Trophoblast cell (in vitro differentiated cells and primary cell): ENCODE measurements around the gene PCNT.
"Not testable (repeated sequence)": the region's sequence is repeated elsewhere in the genome, so short reads cannot be mapped to it uniquely, and the experiment has no call there.

ENCODE experiments used
- DNase-seq, 2 donors: peaks; one replicate each; pipeline ENCODE4 v3.0.0-alpha.2; 2016
- H2AFZ ChIP-seq: 2 replicates; pipeline ENCODE4 v1.6.1; 2013; ENCODE audit warnings: low read length, moderate library complexity, mild to moderate bottlenecking; ENCODE audit not compliant: insufficient read depth, poor library complexity
- H2AK5ac ChIP-seq: 2 replicates; pipeline ENCODE4 v1.6.1; 2013; ENCODE audit warnings: mild to moderate bottlenecking, low read length
- H2BK120ac ChIP-seq: 2 replicates; pipeline ENCODE4 v1.6.1; 2013; ENCODE audit warnings: low read length, mild to moderate bottlenecking, moderate library complexity; ENCODE audit not compliant: insufficient read depth, poor library complexity
- H2BK12ac ChIP-seq: 2 replicates; pipeline ENCODE4 v1.6.1; 2013; ENCODE audit warnings: mild to moderate bottlenecking, low read length, moderate library complexity
- H2BK5ac ChIP-seq: 2 replicates; pipeline ENCODE4 v1.6.1; 2013; ENCODE audit warnings: low read length, low read depth, moderate library complexity, mild to moderate bottlenecking; ENCODE audit not compliant: poor library complexity
- H3K14ac ChIP-seq: 2 replicates; pipeline ENCODE4 v1.6.1; 2013; ENCODE audit warnings: mild to moderate bottlenecking, low read length
- H3K18ac ChIP-seq: 2 replicates; pipeline ENCODE4 v1.6.1; 2013; ENCODE audit warnings: mild to moderate bottlenecking, low read length
- H3K23ac ChIP-seq: 2 replicates; pipeline ENCODE4 v1.6.1; 2013; ENCODE audit warnings: low read length
- H3K27ac ChIP-seq: 2 replicates; pipeline ENCODE4 v1.5.1; 2013; ENCODE audit warnings: low read depth, mild to moderate bottlenecking, inconsistent platforms, low read length, moderate library complexity
- H3K27me3 ChIP-seq: 2 replicates; pipeline ENCODE4 v1.6.1; 2013; ENCODE audit warnings: inconsistent platforms, mild to moderate bottlenecking, low read length, moderate library complexity; ENCODE audit not compliant: insufficient read depth
- H3K36me3 ChIP-seq, 2 experiments: 1 replicate in 1 of 2; 2 replicates in 1 of 2; pipeline ENCODE4 v1.6.1; 2013; ENCODE audit warnings: low read length in 2 of 2, mild to moderate bottlenecking in 2 of 2, moderate library complexity in 1 of 2; ENCODE audit not compliant: insufficient read depth in 2 of 2, control insufficient read depth in 1 of 2
- H3K4ac ChIP-seq: 2 replicates; pipeline ENCODE4 v1.6.1; 2013; ENCODE audit warnings: low read depth, mild to moderate bottlenecking, low read length, moderate library complexity
- H3K4me1 ChIP-seq, 2 experiments: 1 replicate in 1 of 2; 2 replicates in 1 of 2; pipeline ENCODE4 v1.6.1; 2013; ENCODE audit warnings: low read length in 2 of 2, mild to moderate bottlenecking in 2 of 2, moderate library complexity in 1 of 2; ENCODE audit not compliant: insufficient read depth in 2 of 2, control insufficient read depth in 1 of 2
- H3K4me2 ChIP-seq: 2 replicates; pipeline ENCODE4 v1.6.1; 2013; ENCODE audit warnings: inconsistent platforms, mild to moderate bottlenecking, low read length, moderate library complexity
- H3K4me3 ChIP-seq: 2 replicates; pipeline ENCODE4 v1.5.1; 2013; ENCODE audit warnings: mild to moderate bottlenecking, low read depth, low read length, inconsistent platforms
- H3K79me1 ChIP-seq: one replicate; pipeline ENCODE4 v1.6.1; 2013; ENCODE audit warnings: low read length
- H3K79me2 ChIP-seq: 2 replicates; pipeline ENCODE4 v1.6.1; 2013; ENCODE audit warnings: low read length, mild to moderate bottlenecking; ENCODE audit not compliant: control insufficient read depth, insufficient read depth, poor library complexity
- H3K9ac ChIP-seq: 2 replicates; pipeline ENCODE4 v1.6.1; 2013; ENCODE audit warnings: mild to moderate bottlenecking, low read length
- H3K9me3 ChIP-seq: 2 replicates; pipeline ENCODE4 v1.6.1; 2013; ENCODE audit warnings: low read depth, mild to moderate bottlenecking, control low read depth, inconsistent platforms, low read length; ENCODE audit not compliant: insufficient read depth
- H4K12ac ChIP-seq: 2 replicates; pipeline ENCODE4 v1.6.1; 2013; ENCODE audit warnings: low read depth, mild to moderate bottlenecking, low read length, moderate library complexity
- H4K8ac ChIP-seq: 2 replicates; pipeline ENCODE4 v1.6.1; 2013; ENCODE audit warnings: low read depth, mild to moderate bottlenecking, low read length, moderate library complexity
- H4K91ac ChIP-seq: one replicate; pipeline ENCODE4 v1.6.1; 2013; ENCODE audit warnings: low read depth, mild to moderate bottlenecking, low read length, moderate library complexity
- WGBS: extraction: QIAGEN DNeasy Blood & Tissue Kit; methylation state at CpG from one replicate; pipeline ENCODE4 v1.1.7; 2013; ENCODE audit warnings: missing lambda C conversion rate; ENCODE audit not compliant: insufficient read length, insufficient coverage; ENCODE audit errors: extremely low coverage; 5-methylcytosine and 5-hydroxymethylcytosine counted together

The PCNT gene

DNA sequence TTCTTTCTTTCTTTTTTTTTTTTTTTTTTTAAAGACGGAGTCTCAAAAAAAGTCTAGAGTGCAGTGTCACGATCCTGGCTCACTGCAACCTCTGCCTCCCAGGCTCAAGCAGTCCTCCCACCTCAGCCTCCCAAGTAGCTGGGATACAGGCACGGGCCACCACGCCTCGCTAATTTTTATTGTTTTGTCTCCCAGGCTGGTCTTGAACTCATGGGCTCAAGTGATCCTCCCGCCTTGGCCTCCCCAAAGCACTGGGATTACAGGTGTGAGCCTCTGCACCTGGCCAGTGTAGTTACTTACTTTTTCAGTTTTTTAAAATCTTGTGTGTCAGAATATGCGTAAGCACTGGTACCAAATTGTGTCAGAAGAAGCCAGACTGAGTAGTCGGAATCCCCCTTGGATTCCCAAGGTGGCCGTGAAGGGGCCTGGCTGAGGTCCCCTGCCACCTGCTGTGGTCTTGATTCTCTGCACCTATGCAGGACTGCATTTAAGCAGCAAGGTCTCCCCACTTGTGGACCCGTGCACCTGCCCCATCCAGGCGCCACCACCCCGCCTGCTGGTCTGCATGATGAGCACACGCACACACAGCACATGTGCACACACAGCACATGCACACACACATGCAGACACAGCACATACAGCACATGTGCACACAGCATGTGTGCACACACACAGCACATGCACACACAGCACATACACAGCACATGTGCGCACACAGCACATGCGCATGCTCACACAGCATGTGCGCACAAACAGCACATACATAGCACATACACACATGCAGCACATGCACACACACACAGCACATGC is 47.5 kb downstream of the PCNT start:
- Histone ChIP-seq H4K8ac (no peak overlapping the region), H3K9ac (no peak overlapping the region), H3K79me1 (no peaks in the 10 kb centered on the region), H3K9me3 (peaks cover 8% of the 10 kb centered on the region), H3K23ac (no peak overlapping the region), H2AFZ (no peak overlapping the region), H3K4ac (no peak overlapping the region), H3K27me3 (no peaks in the 10 kb centered on the region), H3K36me3 (peaks cover 30 to 37% of the 10 kb centered on the region in 2 experiments), H3K4me3 (peak overlapping the region; percentile 21), H3K4me1 (no peaks in the 10 kb centered on the region), H3K14ac (no peak overlapping the region), H3K18ac (no peak overlapping the region), H2BK5ac (no peak overlapping the region), H4K12ac (no peak overlapping the region), H4K91ac (no peak overlapping the region), H3K79me2 (no peaks in the 10 kb centered on the region), H3K27ac (no peak overlapping the region), H3K4me2 (no peak overlapping the region), H2BK12ac (no peak overlapping the region), H2AK5ac (no peak overlapping the region), H2BK120ac (no peak overlapping the region)
- no peak for DNase-seq
- no CpG with 5 or more reads among the region's 16 CpGs for WGBS

DNA sequence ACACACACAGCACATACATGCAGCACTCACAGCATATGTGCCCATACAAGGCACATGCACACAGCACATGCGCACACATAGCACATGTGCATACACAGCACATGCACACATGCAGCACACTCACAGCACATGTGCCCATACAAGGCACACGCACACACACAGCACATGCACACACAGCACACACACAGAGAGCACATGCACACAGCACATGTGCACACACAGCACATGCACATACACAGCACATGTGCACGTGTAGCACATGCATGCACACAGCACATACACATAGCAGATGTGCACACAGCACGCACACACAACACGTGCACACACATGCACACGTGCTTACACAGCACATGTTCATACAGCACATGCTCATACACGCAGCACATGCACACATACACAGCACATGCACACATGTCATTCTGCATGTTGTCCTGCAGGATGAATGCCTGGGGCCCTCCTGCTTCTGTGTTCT is 48.1 kb downstream of the PCNT start:
- no peak overlapping the region for H4K8ac ChIP-seq
- H2BK12ac ChIP-seq = no peak overlapping the region
- H3K4me1 ChIP-seq = no peaks in the 10 kb centered on the region
- peaks cover 8% of the 10 kb centered on the region for H3K9me3 ChIP-seq
- no peaks in the 10 kb centered on the region for H3K79me2 ChIP-seq
- no CpG with 5 or more reads among the region's 7 CpGs for WGBS
- DNase-seq = no peak
- H4K12ac ChIP-seq = no peak overlapping the region
- H2BK120ac ChIP-seq = no peak overlapping the region
- no peak overlapping the region for H3K27ac ChIP-seq
- H2AFZ ChIP-seq = no peak overlapping the region
- H4K91ac ChIP-seq = no peak overlapping the region
- no peak overlapping the region for H3K14ac ChIP-seq
- H3K27me3 ChIP-seq = no peaks in the 10 kb centered on the region
- no peak overlapping the region for H2BK5ac ChIP-seq
- H3K36me3 ChIP-seq = peaks cover 25 to 32% of the 10 kb centered on the region in 2 experiments
- no peak overlapping the region for H3K9ac ChIP-seq
- H3K4me2 ChIP-seq = no peak overlapping the region
- H2AK5ac ChIP-seq = no peak overlapping the region
- H3K4ac ChIP-seq = no peak overlapping the region
- peak overlapping the region; percentile 21 for H3K4me3 ChIP-seq
- H3K23ac ChIP-seq = no peak overlapping the region
- no peaks in the 10 kb centered on the region for H3K79me1 ChIP-seq
- no peak overlapping the region for H3K18ac ChIP-seq

DNA sequence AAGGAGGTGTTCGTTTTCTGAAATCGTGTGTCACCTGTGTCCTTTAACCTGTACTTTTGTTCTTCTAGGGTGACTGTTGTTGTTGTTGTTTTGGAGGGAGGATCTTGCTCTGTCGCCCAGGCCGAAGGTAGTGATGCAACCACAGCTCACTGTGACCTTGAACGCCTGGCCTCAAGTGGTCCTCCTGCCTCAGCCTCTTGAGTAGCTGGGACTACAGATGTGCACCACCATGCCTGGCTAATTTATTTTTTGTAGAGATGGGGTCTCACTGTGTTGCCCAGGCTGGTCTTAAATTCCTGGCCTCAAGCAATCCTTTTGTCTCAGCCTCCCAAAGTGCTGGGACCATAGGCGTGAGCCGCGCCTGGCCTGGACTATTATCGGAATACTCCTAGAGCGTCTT is 49.0 kb downstream of the PCNT start:
- not testable (repeated sequence) for H3K79me1 ChIP-seq, DNase-seq, H2AK5ac ChIP-seq, H2AFZ ChIP-seq, H3K18ac ChIP-seq, H2BK120ac ChIP-seq, H4K91ac ChIP-seq, H3K4me1 ChIP-seq, H4K8ac ChIP-seq, H3K27me3 ChIP-seq, H3K79me2 ChIP-seq, H3K14ac ChIP-seq, H3K4me2 ChIP-seq, H3K23ac ChIP-seq, H2BK12ac ChIP-seq, H2BK5ac ChIP-seq, H4K12ac ChIP-seq, H3K4me3 ChIP-seq, H3K9ac ChIP-seq, H3K9me3 ChIP-seq, H3K27ac ChIP-seq
- H3K36me3 ChIP-seq = peaks cover 18 to 25% of the 10 kb centered on the region in 2 experiments
- peak overlapping the region; percentile 5 for H3K4ac ChIP-seq
- no CpG with 5 or more reads among the region's 10 CpGs for WGBS

DNA sequence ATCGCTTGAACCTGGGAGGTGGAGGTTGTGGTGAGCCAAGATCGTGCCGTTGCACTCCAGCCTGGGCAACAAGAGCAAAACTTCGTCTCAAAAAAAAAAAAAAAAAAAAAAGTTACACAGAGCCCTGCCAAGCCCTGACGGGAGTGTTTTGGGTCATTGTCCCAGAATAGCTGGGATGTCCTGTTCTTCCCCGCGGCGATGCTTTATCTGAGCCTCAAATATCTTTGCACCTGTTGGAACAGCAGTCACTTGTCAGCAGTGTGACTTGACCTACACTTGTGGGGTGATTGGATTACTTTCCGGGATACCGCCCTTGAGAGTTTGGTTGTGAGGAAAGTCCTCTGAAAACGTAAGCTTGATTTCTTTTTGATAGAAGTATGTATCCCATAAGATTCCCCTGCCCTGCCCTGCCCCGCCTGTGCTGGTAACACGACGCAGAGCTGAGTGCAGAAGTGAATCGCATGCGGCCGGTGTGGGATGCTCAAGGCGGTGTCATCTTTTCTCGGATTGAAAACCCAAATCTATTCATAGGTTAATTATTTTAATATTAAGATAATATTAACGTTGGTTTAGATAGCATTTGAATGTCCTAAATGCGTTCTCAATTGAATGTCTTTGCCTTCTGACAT is 50.9 kb downstream of the PCNT start:
- Histone ChIP-seq H4K8ac (no peak overlapping the region), H3K23ac (no peak overlapping the region), H3K4me1 (peaks cover 2 to 3% of the 10 kb centered on the region in 2 experiments), H3K9ac (no peak overlapping the region), H4K12ac (no peak overlapping the region), H3K27me3 (no peaks in the 10 kb centered on the region), H2BK5ac (no peak overlapping the region), H3K14ac (no peak overlapping the region), H2BK12ac (no peak overlapping the region), H3K4ac (no peak overlapping the region), H2AFZ (no peak overlapping the region), H3K9me3 (peaks cover 8% of the 10 kb centered on the region), H4K91ac (no peak overlapping the region), H3K4me2 (no peak overlapping the region), H2AK5ac (no peak overlapping the region), H2BK120ac (no peak overlapping the region), H3K27ac (no peak overlapping the region), H3K79me1 (no peaks in the 10 kb centered on the region), H3K79me2 (peaks cover 2% of the 10 kb centered on the region), H3K36me3 (peaks cover 14 to 19% of the 10 kb centered on the region in 2 experiments), H3K4me3 (no peak overlapping the region), H3K18ac (no peak overlapping the region)
- WGBS = no CpG with 5 or more reads among the region's 21 CpGs
- DNase-seq = no peak
